ENCODE measurements around the gene ZDHHC20.

The ZDHHC20 gene

GRCh38 chr13:21359855-21360254 lies 99.2 kb downstream of the ZDHHC20 start:
- DNase-seq: no peak

DNA sequence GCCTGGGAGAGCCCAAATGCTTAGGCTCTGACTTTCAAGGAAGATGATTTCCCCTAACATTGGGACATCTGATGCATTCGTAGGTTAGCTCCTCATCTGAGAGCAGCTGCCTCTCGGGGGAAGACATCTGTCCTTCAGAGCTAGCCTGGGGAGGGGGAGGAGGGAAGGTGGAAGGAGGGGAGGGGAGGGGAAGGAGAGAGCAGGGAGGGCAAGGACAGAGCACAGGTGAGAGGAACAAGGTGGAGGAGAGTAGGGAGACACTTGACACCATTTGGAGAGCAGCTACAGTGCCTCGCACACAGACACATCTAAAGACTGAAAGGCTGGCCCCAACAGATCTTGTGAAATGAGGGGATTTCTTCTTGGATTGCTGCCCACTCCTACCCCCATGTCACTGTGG lies 103.8 kb downstream of the ZDHHC20 start:
- no peak for DNase-seq

GRCh38 chr13:21354721-21355120 lies 104.4 kb downstream of the ZDHHC20 start:
- DNase-seq: no peak

- DNase-seq: no peak
Observed at GRCh38 chr13:21348488-21349120, 110.5 kb downstream of the ZDHHC20 start.

- no peak for DNase-seq
Observed at GRCh38 chr13:21347753-21348318, 111.3 kb downstream of the ZDHHC20 start.

- DNase-seq: peak; percentile 38
Observed at GRCh38 chr13:21344662-21345176, 114.4 kb downstream of the ZDHHC20 start.

DNA sequence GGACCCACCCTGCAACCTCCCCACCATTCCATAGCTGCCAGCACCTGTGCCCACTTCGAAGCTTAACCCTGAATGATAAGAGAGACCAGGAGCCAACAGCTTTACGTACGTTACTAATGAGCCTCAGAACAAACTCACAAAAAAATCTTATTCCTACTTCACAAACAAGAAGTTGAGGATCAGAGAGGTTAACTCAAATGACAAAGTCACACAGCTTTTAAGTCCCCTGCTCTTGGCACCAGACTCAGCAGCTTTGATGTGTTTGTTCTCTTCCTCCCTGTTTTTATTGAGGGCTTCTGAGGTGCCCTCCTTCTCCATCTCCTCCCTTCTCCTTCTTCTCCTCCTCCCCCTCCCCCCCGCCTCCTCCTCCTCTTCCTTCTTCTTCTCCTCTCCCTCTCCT lies 115.4 kb downstream of the ZDHHC20 start:
- no peak for DNase-seq

- DNase-seq: no peak
Observed at GRCh38 chr13:21342699-21343442, 116.2 kb downstream of the ZDHHC20 start.

GRCh38 chr13:21341637-21342422 lies 117.3 kb downstream of the ZDHHC20 start:
- no peak for DNase-seq

- no peak for DNase-seq
Observed at GRCh38 chr13:21338639-21339278, 120.3 kb downstream of the ZDHHC20 start.

- no peak for DNase-seq
Observed at GRCh38 chr13:21338156-21338555, 120.9 kb downstream of the ZDHHC20 start.

- DNase-seq: no peak
Observed at GRCh38 chr13:21336609-21337349, 122.3 kb downstream of the ZDHHC20 start.

- no peak for DNase-seq
Observed at GRCh38 chr13:21333186-21333585, 125.9 kb downstream of the ZDHHC20 start.

GRCh38 chr13:21330126-21330861 lies 128.8 kb downstream of the ZDHHC20 start:
- DNase-seq: no peak

GRCh38 chr13:21328836-21329477 lies 130.1 kb downstream of the ZDHHC20 start:
- no peak for DNase-seq

DNA sequence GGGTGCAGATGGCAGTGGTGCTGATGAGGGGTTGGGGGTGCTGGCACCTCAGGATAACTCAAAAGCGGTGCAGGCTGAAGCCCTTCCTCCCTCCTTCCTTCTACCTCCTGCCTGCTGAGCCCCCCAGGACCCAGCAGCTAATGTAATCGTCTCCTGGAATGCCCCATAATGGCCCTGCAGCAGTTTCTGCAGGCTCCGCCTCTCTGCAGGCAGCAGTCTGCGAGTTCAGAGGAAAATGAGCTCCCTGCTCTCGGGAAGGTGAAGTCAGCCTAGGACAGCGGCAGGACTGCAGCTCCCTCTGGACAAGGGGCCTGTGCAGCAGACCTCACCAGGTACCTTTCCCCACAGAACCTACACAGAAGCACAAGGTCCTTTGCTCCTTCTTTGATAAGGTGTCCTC lies 130.9 kb downstream of the ZDHHC20 start:
- DNase-seq: no peak

DNA sequence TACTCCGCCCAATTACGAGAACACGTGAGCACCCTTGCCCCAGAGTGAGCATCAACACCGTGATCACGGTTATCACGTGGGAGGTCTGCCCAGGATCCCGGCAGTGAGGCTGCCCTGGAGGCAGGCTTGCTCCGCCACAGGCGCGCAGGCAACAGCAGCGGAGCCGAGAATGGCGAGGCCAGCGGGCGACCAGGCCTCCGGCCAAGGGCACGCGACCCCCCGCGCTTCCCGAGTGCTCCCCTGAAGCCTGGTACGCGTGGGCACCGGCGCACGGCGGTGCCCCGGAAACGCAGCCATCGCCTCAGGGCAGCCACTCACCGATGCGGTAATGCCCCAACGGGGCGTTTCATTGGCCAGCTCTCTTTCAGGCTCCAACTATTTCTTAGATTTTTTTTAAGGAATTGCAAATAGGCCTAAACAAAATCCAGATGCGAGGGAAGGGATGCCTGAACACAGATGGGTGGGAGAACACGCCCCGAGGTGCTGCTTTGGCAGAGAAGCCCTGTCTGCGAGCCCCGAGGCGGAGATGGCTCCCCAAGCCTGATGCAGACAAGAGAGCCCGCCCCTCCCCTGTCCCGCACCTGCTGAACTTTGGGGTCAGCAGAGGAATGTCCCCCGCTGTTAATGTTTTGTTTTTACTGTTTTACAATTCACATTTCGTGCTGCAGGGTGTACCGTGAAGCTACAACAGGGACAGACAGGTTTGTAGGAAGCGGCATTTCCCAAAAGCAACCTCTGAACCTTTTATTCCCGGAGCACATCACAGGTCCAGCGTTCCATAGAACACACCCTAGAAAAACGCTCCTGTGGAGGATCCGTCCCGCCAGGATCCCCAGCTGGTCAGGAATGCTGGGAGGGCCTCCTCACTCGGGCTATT lies 132.7 kb downstream of the ZDHHC20 start:
- DNase-seq: no peak

GRCh38 chr13:21324803-21325202 lies 134.3 kb downstream of the ZDHHC20 start:
- DNase-seq: no peak

DNA sequence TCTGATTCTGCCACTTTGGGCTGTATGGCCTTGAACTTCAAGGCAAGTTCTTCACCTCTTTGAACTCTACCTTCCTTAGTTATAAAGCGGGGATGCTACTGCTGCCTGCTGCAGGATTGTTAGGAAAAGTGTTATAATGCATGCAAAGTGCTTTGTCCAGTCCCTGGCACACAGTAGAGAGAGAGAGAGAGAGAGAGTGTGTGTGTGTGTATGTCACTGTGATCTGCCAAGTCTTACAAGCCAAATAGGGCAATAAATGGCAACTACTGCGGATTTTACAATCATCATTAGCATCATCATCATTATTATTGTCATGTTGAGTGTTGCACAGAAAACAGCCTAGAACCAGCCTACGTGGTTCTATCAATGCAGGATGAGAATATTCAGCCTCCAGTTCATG lies 136.1 kb downstream of the ZDHHC20 start:
- DNase-seq: no peak

Data from GDM1 (cell line).